GM18520 (cell line): ENCODE measurements around the gene SPRY2.

Experiments used
- ATAC-seq: cut with Tn5 transposase; IDR thresholded peaks from one replicate; pipeline ENCODE4 v1.9.1; 2021; ENCODE audit not compliant: unreplicated experiment

Gene SPRY2, protein sequence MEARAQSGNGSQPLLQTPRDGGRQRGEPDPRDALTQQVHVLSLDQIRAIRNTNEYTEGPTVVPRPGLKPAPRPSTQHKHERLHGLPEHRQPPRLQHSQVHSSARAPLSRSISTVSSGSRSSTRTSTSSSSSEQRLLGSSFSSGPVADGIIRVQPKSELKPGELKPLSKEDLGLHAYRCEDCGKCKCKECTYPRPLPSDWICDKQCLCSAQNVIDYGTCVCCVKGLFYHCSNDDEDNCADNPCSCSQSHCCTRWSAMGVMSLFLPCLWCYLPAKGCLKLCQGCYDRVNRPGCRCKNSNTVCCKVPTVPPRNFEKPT

DNA sequence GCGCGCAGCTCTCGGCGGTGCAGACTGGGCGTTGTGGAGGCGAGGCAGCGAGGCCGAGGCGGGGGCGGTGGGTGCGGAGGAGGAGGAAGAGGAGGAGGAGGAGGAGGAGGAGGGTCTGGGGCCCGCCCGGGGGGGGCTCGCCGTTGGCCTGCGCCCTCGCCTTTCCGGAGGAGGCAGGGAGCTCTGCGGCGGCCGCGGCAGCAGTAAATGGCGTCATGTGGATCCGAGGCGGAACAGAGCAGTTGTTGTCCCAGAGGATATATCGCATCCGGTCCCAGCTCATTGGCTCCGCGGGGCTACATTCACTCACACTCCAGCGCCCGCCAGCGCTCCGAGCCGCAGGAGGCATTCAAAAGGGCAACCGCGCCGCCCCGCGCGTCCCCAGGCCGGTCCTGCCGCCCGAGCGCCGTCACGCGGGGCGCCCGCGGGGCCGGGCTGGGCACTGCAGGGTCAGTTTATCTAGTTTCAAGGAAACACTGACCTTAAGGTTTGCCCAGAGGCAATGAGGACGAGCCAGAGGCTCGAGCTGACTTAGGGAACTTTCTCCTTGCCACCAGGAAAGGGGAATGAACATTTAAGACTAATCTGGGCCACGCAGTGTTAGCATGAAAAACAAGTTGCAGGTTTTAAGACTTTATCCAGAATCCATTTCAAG, at the start of gene SPRY2:
SPRY2 (minus strand) TSS at position 26 of the 655 bp plus-strand sequence. CDS start 3,421 bp downstream, outside the sequence.
- ATAC-seq = peak; percentile 49

DNA sequence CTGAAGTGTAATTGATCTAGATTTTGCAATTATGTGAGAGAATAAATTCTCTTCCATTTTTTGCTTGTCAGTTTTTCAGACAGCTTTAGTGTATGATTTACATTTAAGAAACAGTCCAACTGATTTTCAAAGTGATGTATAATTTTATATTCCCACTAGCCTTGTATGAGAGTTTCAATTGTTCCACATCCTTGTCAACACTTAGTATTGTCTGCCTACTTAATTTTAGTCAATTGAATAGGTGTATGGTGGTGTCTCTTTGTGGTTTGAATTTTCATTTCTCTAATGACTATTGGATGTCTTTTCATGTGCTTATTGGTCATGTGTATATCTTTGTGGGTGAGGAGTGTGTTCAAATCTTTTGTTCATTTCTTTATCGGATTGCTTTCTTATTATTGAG, 49.4 kb upstream of the SPRY2 start:
- no peak for ATAC-seq

DNA sequence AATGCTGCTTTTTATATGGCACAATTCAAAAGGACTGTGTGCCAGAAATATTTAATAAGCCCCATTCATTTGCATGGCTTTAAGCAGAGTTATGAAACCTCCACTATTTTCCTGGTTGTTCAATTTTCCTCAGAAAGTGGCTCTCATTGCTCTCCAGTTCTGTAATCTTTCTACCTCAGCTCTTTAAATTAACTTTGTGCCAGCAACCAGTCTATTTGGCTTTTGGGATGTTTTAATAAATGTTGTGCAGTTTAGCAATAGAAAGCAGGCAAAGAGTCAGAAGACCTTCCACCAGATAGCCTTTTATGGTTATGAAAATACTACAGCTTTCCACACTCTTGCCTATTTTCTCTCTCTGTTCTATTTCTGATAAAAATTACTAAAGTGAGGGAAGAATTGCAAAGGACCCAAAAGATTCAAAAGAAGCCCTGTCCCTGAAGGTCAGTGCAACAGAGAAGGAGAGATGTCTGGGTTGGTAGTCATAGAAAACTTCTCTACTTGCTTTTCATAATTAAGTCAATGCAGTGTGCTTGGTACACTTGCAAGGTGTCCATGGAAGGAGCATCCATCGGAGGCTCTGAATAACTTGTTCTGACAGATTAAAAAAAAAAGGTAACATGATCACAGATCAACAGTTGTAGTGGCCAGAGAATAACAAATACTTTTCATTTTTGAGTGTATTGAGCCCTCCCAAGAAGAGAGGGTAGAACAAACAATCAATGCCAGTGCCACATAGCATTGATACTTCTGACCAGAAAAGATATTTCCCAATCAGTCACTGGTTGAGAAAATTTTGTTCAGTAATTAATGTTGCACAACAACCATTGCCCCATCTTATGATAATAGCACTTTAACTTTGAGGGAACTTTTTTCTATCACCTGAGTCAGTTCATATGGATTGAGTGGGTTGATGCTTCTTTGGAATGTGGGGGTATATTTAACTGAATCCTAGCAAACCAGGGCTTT, 48.4 kb upstream of the SPRY2 start:
- no peak for ATAC-seq

DNA sequence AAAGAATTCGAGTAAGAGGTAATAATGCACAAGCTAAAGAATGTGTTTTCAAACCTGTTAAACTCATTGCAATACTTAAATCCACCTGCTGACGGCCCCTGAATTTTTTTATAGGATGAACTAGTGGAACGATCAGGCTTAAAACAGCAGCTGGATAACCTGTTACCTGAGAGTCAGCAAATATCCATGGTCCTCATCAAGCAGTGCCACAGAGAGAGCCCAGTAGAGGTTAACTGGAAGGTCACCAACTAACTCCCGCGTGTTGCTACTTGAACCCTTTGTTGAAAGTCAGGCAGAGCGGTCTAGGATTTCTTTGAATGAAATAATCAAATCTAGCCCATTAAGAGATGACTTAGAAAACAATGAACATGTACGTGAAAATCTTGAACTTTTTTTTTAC, 47.6 kb upstream of the SPRY2 start:
- ATAC-seq = no peak

DNA sequence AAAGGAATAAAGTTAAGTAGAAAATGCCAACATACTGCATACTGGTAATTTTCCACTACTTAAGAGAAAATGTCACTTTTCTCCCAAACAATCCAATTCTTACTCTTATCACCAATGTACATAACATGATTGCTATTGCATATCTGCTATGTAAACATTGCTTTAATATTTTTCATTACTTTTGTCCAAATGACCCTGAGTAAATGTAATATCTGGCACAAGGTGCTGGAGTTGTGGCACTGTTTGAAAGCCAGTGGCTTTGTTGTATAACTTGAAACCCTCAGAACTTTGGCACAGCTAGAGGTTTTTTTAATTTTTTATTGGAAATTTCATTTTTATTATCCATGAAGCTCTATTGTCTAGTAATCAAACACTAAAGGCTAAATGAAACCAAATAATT, 45.7 kb upstream of the SPRY2 start:
- ATAC-seq = no peak

DNA sequence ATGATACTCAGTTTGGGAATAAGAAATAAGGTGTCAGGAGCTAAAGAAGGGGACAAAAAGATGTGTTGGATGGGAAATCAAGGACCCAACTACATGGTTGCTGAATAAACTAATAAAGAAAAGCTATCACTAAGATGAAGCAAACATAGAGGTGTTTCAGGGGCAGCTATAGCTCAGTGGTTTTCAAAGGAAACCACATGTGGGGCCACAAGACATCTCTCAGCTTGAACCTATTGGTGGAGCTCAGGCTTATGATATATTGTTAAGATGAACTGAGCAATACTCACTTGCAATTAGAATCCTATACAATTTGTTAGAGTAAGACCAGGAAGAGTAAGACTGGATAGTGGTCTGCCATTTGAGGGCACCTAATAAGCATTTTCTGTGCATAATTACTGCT, 45.1 kb upstream of the SPRY2 start:
- peak; percentile 80 for ATAC-seq

DNA sequence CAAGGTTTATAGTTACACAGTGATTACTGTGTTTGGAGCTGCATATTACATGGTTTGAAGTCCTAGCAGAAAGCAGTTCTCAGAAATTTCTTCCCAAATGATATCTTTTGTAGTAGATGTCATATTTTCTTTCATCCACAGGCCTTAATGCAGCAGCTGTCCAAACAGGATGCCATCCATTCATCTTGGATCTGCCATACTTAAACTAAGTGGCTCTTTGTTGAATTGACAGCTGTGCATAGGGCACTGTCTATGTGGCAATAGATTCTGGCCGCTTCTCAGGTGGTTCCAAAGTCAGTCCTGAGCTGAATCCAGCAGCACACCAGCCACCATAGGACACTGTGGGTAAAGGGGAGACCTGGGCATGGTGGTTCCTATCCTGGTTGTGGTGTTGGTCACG, 41.6 kb upstream of the SPRY2 start:
- no peak for ATAC-seq

DNA sequence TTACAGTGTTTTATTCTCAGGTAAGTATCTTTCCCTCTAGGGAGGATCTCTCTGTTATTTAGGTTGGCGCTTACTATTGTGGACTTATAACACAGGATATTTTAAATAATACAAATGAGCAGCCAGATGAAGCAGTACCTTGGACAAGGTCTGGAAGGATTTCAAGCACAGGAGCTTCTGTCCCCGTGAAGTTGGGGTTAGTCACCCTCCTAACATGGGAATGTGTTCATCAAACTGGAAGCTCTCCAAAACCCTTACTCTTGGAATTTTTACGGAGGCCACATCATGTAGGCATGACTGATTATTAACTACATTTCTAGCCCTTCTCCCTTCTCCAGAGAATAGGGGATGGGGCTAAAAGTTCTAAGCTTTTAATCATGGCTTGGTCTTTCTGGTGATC, 38.3 kb upstream of the SPRY2 start:
- ATAC-seq = no peak

DNA sequence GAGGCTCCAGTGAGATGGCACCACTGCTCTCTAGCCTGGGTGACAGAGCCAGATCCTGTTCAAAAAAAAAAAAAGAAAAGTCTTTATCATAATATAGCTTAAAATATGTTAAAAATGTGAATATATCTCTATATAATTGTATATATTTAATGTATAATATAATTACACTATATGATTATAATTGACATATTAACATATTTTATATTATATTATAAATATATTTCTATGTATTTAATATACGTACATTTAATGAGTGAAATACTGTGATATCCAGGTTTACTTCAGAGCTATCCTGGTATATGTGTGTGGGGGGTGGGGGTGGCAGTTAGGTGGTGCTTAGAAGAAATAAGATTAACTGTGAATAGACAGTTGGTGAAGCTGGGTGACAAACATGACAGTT, 35.6 kb upstream of the SPRY2 start:
- no peak for ATAC-seq

DNA sequence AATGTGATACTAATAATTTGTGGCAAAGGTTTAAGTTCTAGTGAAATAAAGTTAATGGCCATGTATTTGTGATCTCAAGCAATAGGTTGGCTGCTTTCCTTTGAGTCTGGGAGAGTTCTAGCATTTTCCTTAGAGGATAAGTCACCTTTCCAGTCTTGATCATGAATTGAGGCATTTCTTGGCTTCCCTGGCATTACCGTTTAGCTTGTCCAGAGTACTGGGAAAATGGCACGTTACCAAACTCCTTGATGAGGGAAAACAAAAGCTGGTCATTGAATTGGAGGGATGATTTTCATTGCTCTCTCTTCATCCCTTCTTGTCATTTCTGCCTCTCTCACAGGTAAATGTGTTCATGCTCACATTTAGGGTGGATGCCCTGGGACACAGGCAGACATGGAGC, 34.0 kb upstream of the SPRY2 start:
- ATAC-seq = no peak

DNA sequence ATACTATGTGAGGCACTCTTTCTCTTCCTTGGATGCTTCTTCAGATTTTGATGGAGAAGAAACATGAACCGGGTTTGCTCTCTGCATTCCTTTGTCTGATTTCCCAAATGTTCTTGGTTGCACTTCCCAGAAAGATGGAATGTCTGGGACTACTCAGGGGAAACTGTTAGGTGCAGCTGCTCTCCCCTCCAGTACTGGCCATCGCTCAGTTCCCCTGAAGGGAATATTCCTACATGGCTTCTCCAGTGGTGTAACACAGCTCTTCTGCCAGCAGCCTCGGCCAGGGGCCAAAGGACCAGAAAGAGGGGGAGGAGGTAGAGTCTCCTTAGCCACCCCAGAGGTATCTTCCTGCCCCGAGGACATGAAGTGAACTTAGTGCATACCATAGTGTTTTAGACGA, 33.5 kb upstream of the SPRY2 start:
- no peak for ATAC-seq

DNA sequence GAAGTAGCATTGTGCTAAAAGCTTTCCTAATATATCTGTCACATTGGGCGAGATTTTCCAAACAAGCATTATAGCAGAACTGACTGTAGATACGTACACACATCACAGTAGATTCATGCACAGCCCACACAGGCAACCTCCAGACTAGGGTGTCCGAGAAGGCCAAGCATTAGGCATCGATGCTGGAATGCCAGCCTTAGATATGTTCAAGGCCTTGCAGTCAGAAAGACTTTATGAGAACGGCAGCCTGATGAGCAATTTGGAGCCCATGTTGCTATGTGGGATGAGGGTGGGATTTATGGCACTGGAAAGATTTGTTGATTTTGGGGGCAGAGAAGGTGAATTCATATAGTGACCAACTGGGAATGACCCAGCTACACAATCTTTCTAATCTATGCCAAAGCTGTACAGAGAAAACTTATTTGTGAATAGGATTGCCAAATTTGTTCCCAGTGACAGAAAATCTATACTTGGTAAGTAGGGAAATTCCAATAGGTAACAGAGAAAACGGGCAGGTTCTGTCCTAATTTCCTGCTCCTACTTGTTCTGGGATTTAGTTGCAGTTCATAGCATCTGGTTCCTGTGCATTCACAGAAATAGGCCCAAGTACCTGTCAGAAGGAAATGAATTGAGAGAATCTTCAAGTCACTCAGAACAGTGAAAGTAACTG, 31.0 kb upstream of the SPRY2 start:
- ATAC-seq = no peak

DNA sequence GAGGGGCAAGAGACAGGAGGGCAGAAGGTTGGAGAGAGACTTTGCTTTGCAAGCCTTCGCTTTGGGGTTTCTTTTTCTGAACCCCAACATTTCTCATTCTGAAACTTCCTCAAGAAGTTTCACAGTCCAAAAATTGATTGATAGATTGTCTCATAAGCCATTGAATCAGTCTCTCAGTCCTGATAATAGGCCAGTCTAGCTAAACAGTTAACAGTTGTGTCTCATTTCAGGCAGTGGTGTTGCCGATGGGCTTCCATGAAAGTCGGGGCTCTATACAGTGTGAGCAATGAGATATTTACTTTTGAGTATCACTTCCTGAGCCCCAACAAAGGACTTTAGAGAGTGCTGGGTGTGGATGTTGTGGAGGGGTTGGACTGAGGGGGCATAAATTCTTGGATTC, 26.5 kb upstream of the SPRY2 start:
- ATAC-seq = no peak

DNA sequence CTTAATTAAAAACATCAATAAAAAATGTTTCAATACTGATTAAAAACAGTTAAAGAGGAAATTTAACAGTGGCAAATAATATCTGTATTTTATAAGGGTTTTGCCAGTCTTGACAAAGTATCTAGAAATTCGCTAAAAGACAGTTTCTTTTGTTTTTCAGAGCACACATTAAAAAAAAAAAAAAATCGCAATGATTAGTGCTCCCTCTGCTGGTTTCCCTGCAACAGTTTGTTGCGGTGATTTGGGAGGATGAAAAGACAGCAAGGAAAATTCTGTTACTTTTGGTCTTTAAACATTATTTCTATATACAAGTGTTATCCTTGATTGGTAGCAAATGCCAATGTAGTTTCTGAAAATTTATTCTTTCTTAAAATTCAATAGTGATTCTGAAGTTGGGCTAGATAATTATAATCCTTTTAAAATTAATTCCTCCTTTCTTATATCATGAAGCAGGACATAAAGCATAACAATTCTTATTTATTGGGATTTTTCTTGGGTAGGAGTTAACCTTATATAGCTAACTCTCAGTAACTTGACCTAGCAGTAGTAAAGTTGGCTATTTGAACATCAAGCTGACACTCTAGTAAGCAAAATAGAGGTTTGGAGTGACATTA, 23.1 kb upstream of the SPRY2 start:
- ATAC-seq = no peak

DNA sequence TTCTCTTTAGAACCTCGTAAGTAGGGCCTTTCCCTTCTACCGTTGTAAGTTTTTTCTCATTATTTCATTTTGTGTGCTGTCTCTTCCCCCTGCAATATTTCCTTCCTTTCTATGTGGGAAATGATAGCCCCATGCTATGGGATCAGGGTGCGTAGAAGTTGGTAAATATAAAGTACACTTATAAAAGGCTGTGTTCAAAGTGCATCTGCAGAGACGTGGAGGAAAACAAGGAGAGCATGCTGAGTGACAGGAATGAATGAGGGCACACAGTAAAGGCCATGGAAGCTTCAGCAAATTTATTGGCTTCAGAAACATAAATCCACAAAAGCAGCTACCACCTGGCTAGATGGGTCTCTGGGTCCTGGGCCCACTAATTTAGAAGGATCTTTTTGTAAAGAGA, 21.6 kb upstream of the SPRY2 start:
- ATAC-seq = no peak

DNA sequence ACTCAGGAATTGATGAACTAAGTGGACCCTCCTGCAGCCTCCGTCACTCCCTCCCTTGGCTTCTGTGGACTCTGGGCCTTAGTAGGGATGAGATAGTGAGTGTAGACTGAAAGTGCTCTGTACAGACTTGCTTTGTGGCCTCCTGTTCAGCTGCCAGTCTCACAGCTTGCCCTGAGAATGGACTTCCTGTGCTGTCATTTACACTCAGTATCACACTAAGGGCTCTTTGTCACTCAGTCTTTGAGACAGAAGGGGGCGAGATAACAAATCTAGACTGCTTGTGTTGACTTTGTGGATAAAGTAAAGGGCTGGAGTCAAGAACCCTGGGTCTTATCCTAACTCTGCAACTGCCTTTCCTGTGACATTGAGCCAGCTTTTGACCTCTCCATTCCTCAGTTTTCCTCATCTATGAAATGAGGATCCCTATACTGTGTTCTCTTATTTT, 21.0 kb upstream of the SPRY2 start:
- peak; percentile 93 for ATAC-seq

DNA sequence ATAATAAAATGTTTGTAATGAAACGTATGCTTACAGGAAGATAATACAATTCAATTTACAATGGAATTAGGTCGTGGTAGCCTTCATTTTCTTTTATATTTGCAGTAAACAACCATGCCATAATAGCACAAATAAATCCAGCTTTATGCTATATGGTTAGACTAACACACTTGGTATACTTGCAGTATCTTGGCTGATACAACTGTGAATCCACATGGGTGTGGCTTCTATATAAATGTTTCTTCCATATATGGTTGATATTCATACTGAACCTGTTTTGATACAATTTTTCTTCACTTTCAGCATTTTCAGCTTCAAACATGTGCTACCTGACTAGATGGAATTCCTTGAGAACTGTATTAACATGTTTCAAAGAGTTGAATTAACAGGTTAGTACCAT, 20.4 kb upstream of the SPRY2 start:
- ATAC-seq = no peak

DNA sequence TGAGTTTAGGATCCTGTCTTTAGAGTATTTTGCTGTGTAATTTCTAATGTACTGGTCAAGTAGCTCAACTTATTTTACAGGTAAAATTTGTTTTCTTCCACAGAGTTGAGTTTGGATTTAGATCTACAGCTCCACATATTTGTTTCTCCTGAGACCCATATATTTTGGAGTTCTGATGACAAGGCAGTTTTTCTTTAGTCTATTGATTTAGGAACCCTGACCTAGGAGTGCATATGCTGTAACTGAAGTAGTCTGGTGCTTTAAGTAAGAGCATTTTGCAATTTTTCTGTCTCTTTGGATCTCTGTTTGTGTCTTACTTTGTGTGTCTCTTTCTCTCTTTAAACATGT, 19.5 kb upstream of the SPRY2 start:
- ATAC-seq = no peak

DNA sequence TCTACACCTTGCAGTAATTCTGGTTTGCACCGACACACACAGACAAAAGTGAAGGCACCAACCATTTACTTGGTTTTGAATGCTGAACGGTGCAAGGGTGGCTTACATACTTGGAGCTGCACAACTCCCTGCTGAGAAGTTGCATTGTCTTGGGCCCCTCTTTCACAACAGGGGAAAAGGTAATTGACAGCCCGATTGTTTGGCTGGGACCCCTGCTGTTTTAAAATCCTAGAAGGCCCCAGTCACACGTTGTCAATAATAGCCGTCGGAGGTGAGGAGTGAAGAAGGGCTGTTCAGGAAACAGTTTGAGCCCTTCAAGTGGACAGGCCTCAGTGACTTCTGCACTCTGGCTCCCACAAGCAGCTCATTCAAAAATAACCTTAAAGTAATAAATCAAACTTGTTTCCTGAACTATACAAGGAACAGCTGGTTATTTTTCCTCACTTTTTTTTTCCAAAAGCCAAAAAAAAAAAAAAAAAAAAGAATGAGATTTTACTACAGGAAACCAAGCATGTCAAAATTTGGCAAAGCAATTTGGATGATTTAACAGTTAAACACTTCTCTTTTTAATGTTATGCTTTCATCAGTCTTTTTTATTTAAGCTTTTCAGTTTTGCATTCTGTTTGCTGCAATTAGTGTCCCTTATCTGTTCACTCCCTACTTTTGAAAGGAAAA, 19.0 kb upstream of the SPRY2 start:
- no peak for ATAC-seq

DNA sequence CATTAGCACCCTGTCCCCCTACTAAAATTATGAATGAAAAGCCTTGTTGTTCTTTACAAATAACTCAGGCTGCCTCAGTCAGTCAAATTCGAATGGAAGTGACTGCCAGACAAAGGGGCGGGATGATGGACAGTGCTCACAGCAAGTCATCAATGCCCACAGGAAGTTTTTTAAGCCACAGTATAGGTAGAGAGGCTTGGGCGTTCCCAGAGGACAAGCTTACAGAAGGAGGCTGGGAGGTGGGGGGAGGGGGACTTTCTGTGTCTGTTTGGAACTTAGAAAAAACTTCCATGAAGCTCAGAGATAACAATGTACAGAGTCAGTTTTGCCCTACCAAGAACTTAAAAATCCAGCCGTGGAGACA, 18.5 kb upstream of the SPRY2 start:
- ATAC-seq = no peak
